HCT116 (cell line): ENCODE measurements around the gene MGST2.

Source experiments
- EZH2 ChIP-seq: fragments of 200-600 bp; sonication (generic); IDR thresholded peaks from 2 replicates; pipeline ENCODE4 v1.6.1; 2017; ENCODE audit warnings: antibody characterized with exemption, mixed run types
- POLR2A ChIP-seq: IDR thresholded peaks from 2 replicates; pipeline ENCODE4 v1.7.0; 2011; ENCODE audit warnings: borderline replicate concordance; ENCODE audit not compliant: insufficient read depth, insufficient read length; ENCODE audit errors: extremely low read depth
- RAD21 ChIP-seq: IDR thresholded peaks from 2 replicates; pipeline ENCODE4 v1.6.1; 2012; ENCODE audit warnings: low read depth, mild to moderate bottlenecking
- YY1 ChIP-seq: IDR thresholded peaks from 2 replicates; pipeline ENCODE4 v1.6.1; 2011; ENCODE audit warnings: low read length, low read depth, moderate library complexity, mild to moderate bottlenecking; ENCODE audit not compliant: insufficient replicate concordance; ENCODE audit errors: extremely low read depth
- TF ChIP-seq, protein P1 (sequence below), 3 experiments: fragments of 200-600 bp in 1 of 3; sonication (generic) in 1 of 3; IDR thresholded peaks in 2 of 3; conservative IDR thresholded peaks in 1 of 3; 2 replicates each; pipeline ENCODE4 v1.5.1; 2012 to 2017; ENCODE audit warnings: low read depth in 2 of 3, low read length in 2 of 3, antibody characterized with exemption in 1 of 3, borderline replicate concordance in 1 of 3, control low read depth in 1 of 3, mild to moderate bottlenecking in 1 of 3, mixed read lengths in 1 of 3, mixed run types in 1 of 3, moderate library complexity in 1 of 3; ENCODE audit not compliant: insufficient read depth in 1 of 3

DNA sequence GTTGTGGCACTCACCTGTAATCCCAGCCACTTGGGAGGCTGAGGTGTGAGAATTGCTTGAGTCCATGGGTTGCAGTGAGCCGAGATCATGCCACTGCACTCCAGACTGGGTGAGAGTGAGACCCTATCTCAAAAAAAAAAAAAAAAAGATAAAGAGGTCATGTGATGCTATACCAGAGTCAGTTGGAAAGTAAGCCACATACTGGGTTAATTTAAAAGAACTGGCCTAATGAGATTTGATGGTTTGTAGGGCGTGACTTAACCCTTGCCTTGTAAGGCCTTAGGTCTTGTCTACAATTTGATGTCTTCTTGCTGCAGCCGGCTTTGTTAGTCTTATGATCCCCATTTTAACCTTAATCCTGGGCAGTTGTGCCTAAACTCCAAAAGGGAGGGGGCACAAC is 5.2 kb downstream of the MGST2 start:
- TF ChIP-seq POLR2A: no peak
- TF ChIP-seq, protein P1, sequence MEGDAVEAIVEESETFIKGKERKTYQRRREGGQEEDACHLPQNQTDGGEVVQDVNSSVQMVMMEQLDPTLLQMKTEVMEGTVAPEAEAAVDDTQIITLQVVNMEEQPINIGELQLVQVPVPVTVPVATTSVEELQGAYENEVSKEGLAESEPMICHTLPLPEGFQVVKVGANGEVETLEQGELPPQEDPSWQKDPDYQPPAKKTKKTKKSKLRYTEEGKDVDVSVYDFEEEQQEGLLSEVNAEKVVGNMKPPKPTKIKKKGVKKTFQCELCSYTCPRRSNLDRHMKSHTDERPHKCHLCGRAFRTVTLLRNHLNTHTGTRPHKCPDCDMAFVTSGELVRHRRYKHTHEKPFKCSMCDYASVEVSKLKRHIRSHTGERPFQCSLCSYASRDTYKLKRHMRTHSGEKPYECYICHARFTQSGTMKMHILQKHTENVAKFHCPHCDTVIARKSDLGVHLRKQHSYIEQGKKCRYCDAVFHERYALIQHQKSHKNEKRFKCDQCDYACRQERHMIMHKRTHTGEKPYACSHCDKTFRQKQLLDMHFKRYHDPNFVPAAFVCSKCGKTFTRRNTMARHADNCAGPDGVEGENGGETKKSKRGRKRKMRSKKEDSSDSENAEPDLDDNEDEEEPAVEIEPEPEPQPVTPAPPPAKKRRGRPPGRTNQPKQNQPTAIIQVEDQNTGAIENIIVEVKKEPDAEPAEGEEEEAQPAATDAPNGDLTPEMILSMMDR (IDR thresholded peaks at IDR 0.05 in 2 of 3, conservative IDR thresholded peaks at IDR 0.05 in 1 of 3; ENCODE audit: borderline replicate concordance in 1 of 3, insufficient read depth in 1 of 3, low read depth in 2 of 3, low read length in 2 of 3): no peak
- TF ChIP-seq YY1: no peak
- no peak for TF ChIP-seq EZH2
- no peak for TF ChIP-seq RAD21
